Measurements from ENCODE around the gene ADAMTS8. TPM values are rescaled to one million over a fixed set of nuclear protein-coding genes. Genes with fewer than 3 reads are reported as not detected.

The ADAMTS8 gene
- total RNA-seq, 2 donors from 2014 or later, result 0.86 to 3.4 TPM

GRCh38 chr11:130386056-130386455 is 42.4 kb downstream of the ADAMTS8 start:
- intact Hi-C loops (cut with DNase I), result no loop called here
- no peak for DNase-seq (ENCODE audit: low spot score)

- no peak for DNase-seq (ENCODE audit: low spot score)
- intact Hi-C loops (cut with DNase I), result no loop called here
These were observed 44.8 kb downstream of the ADAMTS8 start for GRCh38 chr11:130383344-130384211.

GRCh38 chr11:130381317-130381716 is 47.1 kb downstream of the ADAMTS8 start:
- intact Hi-C loops (cut with DNase I), result no loop called here
- no peak for DNase-seq (ENCODE audit: low spot score)

DNA sequence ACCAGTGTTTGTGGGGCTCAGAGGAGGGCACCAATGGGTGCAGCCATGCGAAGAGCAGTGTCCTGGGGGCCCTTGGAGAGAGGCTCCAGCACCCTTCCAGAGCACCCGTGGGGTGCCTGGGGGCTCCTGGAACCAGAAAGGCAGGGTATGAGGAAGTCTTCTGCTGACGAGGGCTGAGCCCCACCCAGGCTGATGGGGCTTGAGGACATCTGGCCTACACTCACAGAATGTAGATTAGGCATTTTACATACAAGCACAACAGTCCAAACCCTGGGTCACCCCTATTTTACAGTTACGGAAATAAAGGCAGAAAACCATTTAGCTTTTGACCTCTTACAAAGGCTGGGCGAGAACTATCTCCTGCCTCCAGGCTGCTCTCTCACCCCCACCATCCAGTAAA is 47.6 kb downstream of the ADAMTS8 start:
- intact Hi-C loops (cut with DNase I), result no loop called here

GRCh38 chr11:130379276-130379675 is 49.1 kb downstream of the ADAMTS8 start:
- intact Hi-C loops (cut with DNase I), result no loop called here
- no peak for DNase-seq (ENCODE audit: low spot score)

More for the DNA sequence above, 47.6 kb downstream of the ADAMTS8 start:
- no peak for DNase-seq (ENCODE audit: low spot score)

- DNase-seq (ENCODE audit: low spot score), result no peak
- intact Hi-C loops (cut with DNase I), result no loop called here
These were observed 57.4 kb downstream of the ADAMTS8 start for GRCh38 chr11:130370845-130371590.

GRCh38 chr11:130369713-130370112 is 58.7 kb downstream of the ADAMTS8 start:
- intact Hi-C loops (cut with DNase I), result no loop called here
- DNase-seq (ENCODE audit: low spot score), result no peak

DNA sequence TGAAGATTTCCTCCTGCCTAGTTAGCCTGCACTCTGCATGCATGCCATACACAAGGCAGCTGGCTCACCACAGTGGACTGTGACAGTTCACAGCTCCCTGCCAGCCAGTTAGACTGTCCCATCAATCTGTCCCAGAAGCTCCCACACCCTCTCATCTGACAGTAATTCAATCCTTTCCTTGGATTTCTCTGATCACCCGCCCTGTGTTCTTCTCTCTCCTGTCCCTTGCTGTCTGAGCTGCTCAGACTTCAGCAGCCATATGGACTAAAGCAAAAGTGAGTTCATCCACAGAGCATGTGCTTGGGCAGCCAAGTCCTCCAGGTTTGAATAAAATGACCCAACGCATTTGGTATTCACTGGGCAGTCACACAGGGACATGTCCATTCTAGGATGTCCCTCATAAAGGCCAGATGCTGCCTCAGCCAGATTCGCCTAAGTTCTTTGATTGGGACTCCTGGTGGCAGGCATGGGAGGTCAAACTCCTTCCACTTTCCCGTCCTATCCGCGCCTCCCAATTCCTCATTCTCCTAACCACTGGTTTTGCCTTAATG is 59.2 kb downstream of the ADAMTS8 start:
- intact Hi-C loops (cut with DNase I), result no loop called here
- DNase-seq (ENCODE audit: low spot score), result no peak

- intact Hi-C loops (cut with DNase I), result no loop called here
- no peak for DNase-seq (ENCODE audit: low spot score)
These were observed 69.0 kb downstream of the ADAMTS8 start for GRCh38 chr11:130359419-130359818.

- intact Hi-C loops (cut with DNase I), result no loop called here
- no peak for DNase-seq (ENCODE audit: low spot score)
These were observed 70.0 kb downstream of the ADAMTS8 start for GRCh38 chr11:130358398-130358797.

Other genes with a start within 250 kb of the ADAMTS8 start
- gene ZBTB44, start 113.7 kb downstream of the ADAMTS8 start, total RNA-seq, result 10 to 100 TPM; 24.2 to 30.5 TPM
- gene ADAMTS15, start 20.0 kb upstream of the ADAMTS8 start, total RNA-seq, result 10 to 100 TPM in 1 of 2 donors, 1 to 10 TPM in 1; 6.3 to 20.7 TPM

All from posterior vena cava (tissue), 2 donors.